HS-5 (cell line): ENCODE measurements around the gene MRPL34.

ENCODE experiments used
- DNase-seq: peaks from one replicate; pipeline ENCODE4 v3.0.0-alpha.2; 2012; ENCODE audit warnings: low read depth

MRPL34 gene

GRCh38 chr19:17309965-17310461 is 4.3 kb downstream of the MRPL34 start:
- no peak for DNase-seq

GRCh38 chr19:17311455-17312188 is 6.0 kb downstream of the MRPL34 start:
- no peak for DNase-seq

- DNase-seq = no peak
Measured at GRCh38 chr19:17312189-17313113, 6.8 kb downstream of the MRPL34 start.

GRCh38 chr19:17314007-17314593 is 8.4 kb downstream of the MRPL34 start:
- no peak for DNase-seq

- DNase-seq = no peak
Measured at GRCh38 chr19:17318966-17319365, 13.3 kb downstream of the MRPL34 start.

- no peak for DNase-seq
Measured at GRCh38 chr19:17319473-17320238, 14.0 kb downstream of the MRPL34 start.

- no peak for DNase-seq
Measured at GRCh38 chr19:17320435-17320834, 14.8 kb downstream of the MRPL34 start.

GRCh38 chr19:17321655-17322489 is 16.2 kb downstream of the MRPL34 start:
- no peak for DNase-seq

- DNase-seq = no peak
Measured at GRCh38 chr19:17322854-17323253, 17.2 kb downstream of the MRPL34 start.

GRCh38 chr19:17323300-17323963 is 17.8 kb downstream of the MRPL34 start:
- no peak for DNase-seq

GRCh38 chr19:17323964-17324332 is 18.3 kb downstream of the MRPL34 start:
- no peak for DNase-seq

- DNase-seq = no peak
Measured at GRCh38 chr19:17324357-17325114, 18.9 kb downstream of the MRPL34 start.

- DNase-seq = no peak
Measured at GRCh38 chr19:17325133-17325532, 19.5 kb downstream of the MRPL34 start.

GRCh38 chr19:17325881-17326594 is 20.4 kb downstream of the MRPL34 start:
- no peak for DNase-seq

GRCh38 chr19:17326595-17326966 is 20.9 kb downstream of the MRPL34 start:
- no peak for DNase-seq

GRCh38 chr19:17327068-17327653 is 21.5 kb downstream of the MRPL34 start:
- DNase-seq = no peak

GRCh38 chr19:17327654-17328516 is 22.2 kb downstream of the MRPL34 start:
- DNase-seq = no peak
